Activated naive CD4-positive, alpha-beta T cell treated with anti-CD3 and anti-CD28 coated beads, Interleukin-2, amount 50 U/mL, for 24 hours (primary cell): ENCODE results near the gene HJURP.

Experiments
- H3K27ac Mint-ChIP-seq: one replicate; pipeline ENCODE4 v1.8.0; 2021; ENCODE audit warnings: mild to moderate bottlenecking, mixed read lengths
- H3K27me3 Mint-ChIP-seq: one replicate; pipeline ENCODE4 v1.8.0; 2021; ENCODE audit warnings: mixed read lengths
- H3K36me3 Mint-ChIP-seq: one replicate; pipeline ENCODE4 v1.8.0; 2021; ENCODE audit warnings: mixed read lengths
- H3K4me1 Mint-ChIP-seq: one replicate; pipeline ENCODE4 v1.8.0; 2021; ENCODE audit warnings: mixed read lengths
- H3K4me3 Mint-ChIP-seq: one replicate; pipeline ENCODE4 v1.8.0; 2021; ENCODE audit warnings: mild to moderate bottlenecking, mixed read lengths
- H3K9me3 Mint-ChIP-seq: one replicate; pipeline ENCODE4 v1.8.0; 2021; ENCODE audit warnings: mixed read lengths

HJURP gene

GRCh38 chr2:233839447-233839820 lies 14.9 kb downstream of the HJURP start:
- H3K27ac Mint-ChIP-seq: no peak overlapping the region
- H3K4me1 Mint-ChIP-seq: no peaks in the 10 kb centered on the region
- no peaks in the 10 kb centered on the region for H3K27me3 Mint-ChIP-seq
- H3K4me3 Mint-ChIP-seq: no peak overlapping the region
- no peaks in the 10 kb centered on the region for H3K9me3 Mint-ChIP-seq
- no peaks in the 10 kb centered on the region for H3K36me3 Mint-ChIP-seq

GRCh38 chr2:233838726-233839446 lies 15.4 kb downstream of the HJURP start:
- Mint-ChIP-seq H3K4me3 (no peak overlapping the region), H3K4me1 (no peaks in the 10 kb centered on the region), H3K9me3 (no peaks in the 10 kb centered on the region), H3K27me3 (no peaks in the 10 kb centered on the region), H3K27ac (no peak overlapping the region), H3K36me3 (no peaks in the 10 kb centered on the region)

DNA sequence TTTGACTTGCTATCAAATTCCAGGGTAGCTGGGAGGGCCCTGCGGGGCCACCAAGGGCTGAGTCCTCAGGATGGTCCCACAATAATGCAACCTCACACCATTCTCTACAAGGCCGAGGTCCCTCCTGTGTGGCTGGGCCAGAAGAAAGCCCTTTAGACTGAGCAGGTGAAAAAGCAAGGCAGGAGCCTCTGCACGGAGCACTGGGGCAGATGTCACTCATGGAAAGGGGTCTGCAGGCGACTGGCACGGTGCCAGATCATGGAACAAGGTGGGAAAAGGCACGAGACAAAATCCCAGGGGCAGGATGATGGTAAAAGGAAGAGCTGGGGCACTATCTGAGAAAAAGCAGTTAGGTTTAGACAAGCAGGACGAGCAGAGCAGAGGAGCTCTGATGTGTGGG lies 16.1 kb downstream of the HJURP start:
- no peak overlapping the region for H3K27ac Mint-ChIP-seq
- no peak overlapping the region for H3K4me3 Mint-ChIP-seq
- no peaks in the 10 kb centered on the region for H3K36me3 Mint-ChIP-seq
- no peaks in the 10 kb centered on the region for H3K27me3 Mint-ChIP-seq
- H3K9me3 Mint-ChIP-seq: no peaks in the 10 kb centered on the region
- H3K4me1 Mint-ChIP-seq: no peaks in the 10 kb centered on the region

DNA sequence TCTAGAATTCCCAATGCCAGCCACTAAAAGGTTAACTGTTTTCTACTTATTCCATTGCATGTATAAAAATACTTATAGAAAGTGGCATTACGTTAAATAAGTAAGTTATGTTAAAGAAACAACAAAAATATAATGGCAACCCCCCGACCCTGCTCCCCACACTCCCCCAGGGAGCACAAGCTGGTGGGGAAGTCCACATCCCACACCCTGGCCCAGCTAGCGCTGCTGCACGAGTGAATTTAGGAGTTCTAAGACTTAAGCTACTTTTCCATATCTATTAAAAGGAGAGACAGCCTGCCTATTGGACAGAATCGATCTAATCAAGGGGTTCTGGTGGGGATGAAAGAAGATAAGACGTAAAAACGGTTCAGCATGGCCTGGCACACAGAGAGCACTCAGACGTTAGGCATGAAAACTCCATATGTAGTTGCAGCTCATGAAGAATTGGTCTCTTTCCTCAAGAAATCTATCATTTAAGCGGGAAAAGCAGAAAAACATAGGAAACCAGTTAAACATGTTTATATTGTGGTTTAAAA lies 16.6 kb downstream of the HJURP start:
- H3K4me1 Mint-ChIP-seq: no peaks in the 10 kb centered on the region
- no peaks in the 10 kb centered on the region for H3K36me3 Mint-ChIP-seq
- H3K27me3 Mint-ChIP-seq: no peaks in the 10 kb centered on the region
- H3K27ac Mint-ChIP-seq: no peak overlapping the region
- no peaks in the 10 kb centered on the region for H3K9me3 Mint-ChIP-seq
- H3K4me3 Mint-ChIP-seq: no peak overlapping the region

- Mint-ChIP-seq H3K27me3 (no peaks in the 10 kb centered on the region), H3K4me3 (no peak overlapping the region), H3K27ac (no peak overlapping the region), H3K4me1 (no peaks in the 10 kb centered on the region), H3K9me3 (no peaks in the 10 kb centered on the region), H3K36me3 (no peaks in the 10 kb centered on the region)
These were observed 18.0 kb downstream of the HJURP start for GRCh38 chr2:233836359-233836758.

DNA sequence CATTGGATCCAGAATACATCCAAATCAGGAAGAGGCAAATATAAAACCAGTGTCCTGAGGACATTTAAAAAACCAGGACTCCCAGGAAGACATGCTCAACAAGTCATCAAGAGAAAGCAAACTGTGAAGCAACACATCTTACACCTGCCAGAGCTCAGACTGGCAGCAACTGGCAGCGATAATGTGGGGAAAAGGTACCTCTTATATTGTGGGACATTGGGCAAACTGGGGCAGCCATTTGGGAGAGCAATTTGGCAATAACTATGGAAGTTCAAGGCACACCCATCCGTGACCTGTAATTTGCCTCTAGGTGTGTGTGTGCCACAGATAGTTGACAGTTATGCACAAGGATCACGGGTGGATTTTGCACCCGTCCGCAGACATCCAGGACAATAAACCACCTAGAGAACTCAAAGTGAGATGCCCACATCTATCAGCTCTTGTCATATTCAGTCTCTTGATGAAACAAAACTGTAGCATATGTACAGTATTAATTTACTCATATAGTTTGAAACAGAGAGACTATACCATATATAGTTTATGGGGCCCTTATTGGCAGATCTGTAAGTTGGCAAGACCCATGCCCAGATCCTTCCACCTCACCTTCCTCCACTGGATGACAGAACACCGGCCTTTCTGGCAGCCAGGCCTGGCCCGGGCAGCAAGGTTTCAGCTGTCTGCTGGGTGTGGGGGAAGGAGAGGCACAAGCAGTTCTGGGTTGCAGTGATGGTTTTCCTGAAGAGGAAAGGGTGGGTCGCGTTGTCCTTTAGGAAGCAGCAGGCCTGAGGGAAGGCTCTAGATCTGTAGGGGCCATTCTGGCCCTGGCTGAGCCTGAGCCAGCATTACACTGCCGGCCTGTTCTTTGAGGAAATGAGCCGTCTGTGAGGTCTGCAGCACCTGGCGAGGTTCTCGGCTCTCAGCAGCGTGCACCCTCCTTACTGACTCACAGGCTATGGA lies 18.8 kb downstream of the HJURP start:
- H3K9me3 Mint-ChIP-seq: no peaks in the 10 kb centered on the region
- H3K4me1 Mint-ChIP-seq: no peaks in the 10 kb centered on the region
- no peaks in the 10 kb centered on the region for H3K27me3 Mint-ChIP-seq
- no peaks in the 10 kb centered on the region for H3K36me3 Mint-ChIP-seq
- H3K4me3 Mint-ChIP-seq: no peak overlapping the region
- H3K27ac Mint-ChIP-seq: no peak overlapping the region

DNA sequence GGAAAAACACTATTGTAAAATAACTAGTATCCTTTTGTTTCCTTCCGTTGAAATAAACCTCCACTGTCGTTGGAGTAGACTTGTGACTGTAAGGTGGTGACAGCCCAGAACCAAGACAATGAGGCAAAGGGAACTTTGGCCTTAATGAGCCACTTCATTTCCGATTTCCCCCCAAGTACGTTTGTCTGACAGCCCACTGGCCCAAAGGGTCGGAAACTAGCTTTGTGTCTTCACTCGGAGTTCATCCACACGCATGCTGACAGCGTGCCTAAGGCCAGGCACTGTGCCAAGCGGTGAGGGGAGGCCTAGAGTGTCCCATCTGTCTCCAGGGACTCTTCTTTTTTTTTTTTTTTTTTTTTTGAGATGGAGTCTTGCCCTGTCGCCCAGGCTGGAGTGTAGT lies 21.0 kb downstream of the HJURP start:
- Mint-ChIP-seq H3K27ac (no peak overlapping the region), H3K27me3 (no peaks in the 10 kb centered on the region), H3K4me1 (no peaks in the 10 kb centered on the region), H3K4me3 (no peak overlapping the region), H3K36me3 (no peaks in the 10 kb centered on the region), H3K9me3 (no peaks in the 10 kb centered on the region)

DNA sequence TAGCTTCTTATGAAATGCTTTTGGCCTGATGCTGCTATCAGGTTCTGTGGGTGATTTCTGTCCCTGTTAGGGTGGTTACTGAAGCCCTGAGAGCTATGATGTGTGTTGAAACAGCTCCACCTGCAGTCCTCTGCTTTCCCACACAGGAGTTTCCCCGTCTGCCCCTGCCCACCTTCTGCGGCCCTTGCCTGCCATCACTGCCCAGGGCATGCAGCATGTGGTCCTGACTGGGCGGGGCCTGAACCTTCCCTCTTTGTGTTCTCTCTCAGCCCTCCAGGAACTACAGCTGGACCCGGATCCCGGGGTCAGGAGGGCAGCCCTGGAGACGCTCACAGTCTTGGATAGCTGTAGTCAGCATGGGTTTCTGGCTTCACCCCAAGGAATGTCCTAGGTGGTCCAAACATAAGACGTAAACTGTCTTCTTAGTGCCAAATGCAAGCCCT lies 21.4 kb downstream of the HJURP start:
- Mint-ChIP-seq H3K9me3 (no peaks in the 10 kb centered on the region), H3K27me3 (no peaks in the 10 kb centered on the region), H3K27ac (no peak overlapping the region), H3K4me1 (no peaks in the 10 kb centered on the region), H3K4me3 (no peak overlapping the region), H3K36me3 (no peaks in the 10 kb centered on the region)

DNA sequence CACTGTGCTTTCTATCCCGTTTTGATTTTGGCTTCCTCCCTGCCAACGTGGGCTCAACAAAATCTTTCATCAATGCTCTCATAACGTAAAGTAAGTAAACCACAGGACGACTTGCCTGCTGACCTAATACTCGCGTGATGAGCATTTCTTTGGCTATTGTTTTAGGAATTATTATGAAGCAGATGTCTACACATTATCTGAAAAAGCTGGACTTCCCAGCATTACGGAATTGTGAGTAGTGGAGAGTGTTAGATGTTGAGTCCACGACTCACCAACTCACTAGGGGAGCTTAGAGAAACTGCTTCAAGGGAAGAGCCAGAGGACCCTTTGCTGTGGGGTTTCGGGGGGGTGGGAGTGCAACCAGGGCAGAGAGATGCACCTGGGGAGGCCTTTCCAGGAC lies 21.9 kb downstream of the HJURP start:
- Mint-ChIP-seq H3K4me3 (no peak overlapping the region), H3K27ac (no peak overlapping the region), H3K27me3 (no peaks in the 10 kb centered on the region)

DNA sequence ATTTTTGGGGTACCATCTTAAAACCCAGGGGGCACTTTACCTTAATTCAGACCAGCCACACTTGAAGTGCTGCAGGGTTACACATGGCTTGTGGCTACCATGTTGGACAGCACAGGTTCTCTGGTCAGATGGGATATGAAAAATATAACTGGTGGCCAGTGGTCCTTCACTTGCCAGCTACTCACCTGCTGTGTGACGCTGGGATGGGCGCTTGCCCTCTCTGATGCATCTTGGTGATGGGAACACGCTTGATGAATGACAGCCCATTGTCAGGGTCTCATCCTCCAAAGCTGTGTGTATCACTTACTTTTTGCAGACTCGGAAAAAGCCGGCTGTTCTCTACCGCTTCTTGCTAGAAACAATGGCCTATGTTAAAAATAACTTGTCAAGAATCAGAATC lies 22.5 kb downstream of the HJURP start:
- Mint-ChIP-seq H3K9me3 (no peaks in the 10 kb centered on the region), H3K4me3 (no peak overlapping the region), H3K27me3 (no peaks in the 10 kb centered on the region), H3K36me3 (no peaks in the 10 kb centered on the region), H3K4me1 (no peaks in the 10 kb centered on the region), H3K27ac (no peak overlapping the region)

More for the DNA sequence above, 21.9 kb downstream of the HJURP start:
- Mint-ChIP-seq H3K9me3 (no peaks in the 10 kb centered on the region), H3K4me1 (no peaks in the 10 kb centered on the region), H3K36me3 (no peaks in the 10 kb centered on the region)

DNA sequence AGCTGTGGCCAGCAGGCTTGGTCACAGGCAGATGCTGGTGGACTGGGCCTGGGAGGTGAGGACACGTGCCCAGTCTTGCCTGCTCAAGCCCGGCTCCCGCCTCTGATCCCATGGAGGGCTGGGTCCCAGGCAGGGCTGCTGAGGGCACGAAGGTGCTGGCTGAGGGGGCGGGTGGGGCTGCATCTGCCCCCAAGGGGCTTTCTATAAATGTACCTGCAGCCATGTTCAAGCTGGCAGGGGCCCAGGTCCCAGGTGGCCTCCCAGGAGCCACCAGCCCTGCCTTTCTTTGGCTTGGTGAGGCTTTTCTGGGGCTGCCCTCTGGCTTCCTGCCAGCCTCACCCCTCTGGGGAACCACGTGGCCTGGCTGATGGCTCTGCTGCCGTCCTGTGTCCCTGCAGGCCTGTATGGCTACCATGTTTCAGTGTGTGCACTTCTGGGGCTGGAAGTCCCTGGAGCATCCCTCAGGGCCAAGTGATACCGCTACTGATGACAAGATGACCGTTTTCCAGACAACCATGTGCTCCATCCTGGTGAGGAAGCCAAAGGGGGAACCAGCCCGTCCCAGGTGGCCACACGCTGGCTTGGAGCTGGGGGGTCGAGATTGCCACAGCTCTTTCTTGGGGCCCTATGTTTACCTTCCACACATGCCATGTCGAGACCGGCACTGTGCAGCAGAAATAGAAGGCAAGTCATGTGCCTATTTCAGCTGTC lies 23.2 kb downstream of the HJURP start:
- H3K27me3 Mint-ChIP-seq: no peaks in the 10 kb centered on the region
- H3K9me3 Mint-ChIP-seq: no peaks in the 10 kb centered on the region
- no peak overlapping the region for H3K27ac Mint-ChIP-seq
- H3K4me3 Mint-ChIP-seq: no peak overlapping the region
- H3K4me1 Mint-ChIP-seq: no peaks in the 10 kb centered on the region
- no peaks in the 10 kb centered on the region for H3K36me3 Mint-ChIP-seq

- H3K9me3 Mint-ChIP-seq: no peaks in the 10 kb centered on the region
- peaks cover 2% of the 10 kb centered on the region for H3K36me3 Mint-ChIP-seq
- no peak overlapping the region for H3K27ac Mint-ChIP-seq
- no peaks in the 10 kb centered on the region for H3K4me1 Mint-ChIP-seq
- H3K4me3 Mint-ChIP-seq: no peak overlapping the region
- H3K27me3 Mint-ChIP-seq: no peaks in the 10 kb centered on the region
These were observed 24.1 kb downstream of the HJURP start for GRCh38 chr2:233830111-233830802.

- H3K4me1 Mint-ChIP-seq: no peaks in the 10 kb centered on the region
- H3K9me3 Mint-ChIP-seq: no peaks in the 10 kb centered on the region
- H3K4me3 Mint-ChIP-seq: no peak overlapping the region
- no peaks in the 10 kb centered on the region for H3K27me3 Mint-ChIP-seq
- H3K27ac Mint-ChIP-seq: no peak overlapping the region
- peaks cover 2% of the 10 kb centered on the region for H3K36me3 Mint-ChIP-seq
These were observed 24.9 kb downstream of the HJURP start for GRCh38 chr2:233829193-233830110.

- Mint-ChIP-seq H3K27me3 (no peaks in the 10 kb centered on the region), H3K36me3 (peaks cover 2% of the 10 kb centered on the region)
These were observed 25.7 kb downstream of the HJURP start for GRCh38 chr2:233828546-233829192.

More at GRCh38 chr2:233828546-233829192, 25.7 kb downstream of the HJURP start:
- no peak overlapping the region for H3K27ac Mint-ChIP-seq
- no peaks in the 10 kb centered on the region for H3K4me1 Mint-ChIP-seq
- H3K9me3 Mint-ChIP-seq: no peaks in the 10 kb centered on the region
- no peak overlapping the region for H3K4me3 Mint-ChIP-seq
